HCT116 (cell line): Measurements from ENCODE around the gene TTC27. TPM values are rescaled to one million over a fixed set of nuclear protein-coding genes. Genes with fewer than 3 reads are reported as not detected.

Experiments used
- ATF3 ChIP-seq: IDR thresholded peaks from 2 replicates; pipeline ENCODE4 v1.6.1; 2012
- CBX3 ChIP-seq: IDR thresholded peaks from 2 replicates; pipeline ENCODE4 v1.6.1; 2012; ENCODE audit warnings: low read depth
- EGR1 ChIP-seq: IDR thresholded peaks from 2 replicates; pipeline ENCODE4 v1.6.1; 2012; ENCODE audit warnings: low read depth
- JUND ChIP-seq: IDR thresholded peaks from 2 replicates; pipeline ENCODE4 v1.6.1; 2012
- MAX ChIP-seq: IDR thresholded peaks from 2 replicates; pipeline ENCODE4 v1.6.1; 2012
- POLR2A ChIP-seq: IDR thresholded peaks from 2 replicates; pipeline ENCODE4 v1.7.0; 2011; ENCODE audit warnings: borderline replicate concordance; ENCODE audit not compliant: insufficient read depth, insufficient read length; ENCODE audit errors: extremely low read depth
- TCF7L2 ChIP-seq: IDR thresholded peaks from 2 replicates; pipeline ENCODE4 v1.7.0; 2011; ENCODE audit warnings: borderline replicate concordance, inconsistent platforms; ENCODE audit not compliant: insufficient read depth, insufficient read length; ENCODE audit errors: extremely low read depth
- YY1 ChIP-seq: IDR thresholded peaks from 2 replicates; pipeline ENCODE4 v1.6.1; 2011; ENCODE audit warnings: low read length, low read depth, moderate library complexity, mild to moderate bottlenecking; ENCODE audit not compliant: insufficient replicate concordance; ENCODE audit errors: extremely low read depth
- ZBTB33 ChIP-seq: IDR thresholded peaks from 2 replicates; pipeline ENCODE4 v1.6.1; 2011; ENCODE audit warnings: mild to moderate bottlenecking, low read length, moderate library complexity; ENCODE audit not compliant: insufficient replicate concordance; ENCODE audit errors: extremely low read depth
- ZNF274 ChIP-seq: fragments of 200-500 bp; sonication (Bioruptor generic); IDR thresholded peaks from 2 replicates; pipeline ENCODE4 v1.6.1; 2014; ENCODE audit warnings: mild to moderate bottlenecking, low read depth, low read length, inconsistent platforms
- total RNA-seq: library from RNA; stranded (reverse); gene quantifications from one replicate; pipeline ENCODE4 v1.2.1, GENCODE V29; 2021; ENCODE audit not compliant: unreplicated experiment
- TF ChIP-seq, protein P1 (sequence below), 3 experiments: fragments of 200-600 bp in 1 of 3; sonication (generic) in 1 of 3; IDR thresholded peaks in 2 of 3; conservative IDR thresholded peaks in 1 of 3; 2 replicates each; pipeline ENCODE4 v1.5.1; 2012 to 2017; ENCODE audit warnings: low read depth in 2 of 3, low read length in 2 of 3, antibody characterized with exemption in 1 of 3, borderline replicate concordance in 1 of 3, control low read depth in 1 of 3, mild to moderate bottlenecking in 1 of 3, mixed read lengths in 1 of 3, mixed run types in 1 of 3, moderate library complexity in 1 of 3; ENCODE audit not compliant: insufficient read depth in 1 of 3

TTC27 gene
- total RNA-seq, 1 experiment from 2014 or later, result 24.4 TPM

DNA sequence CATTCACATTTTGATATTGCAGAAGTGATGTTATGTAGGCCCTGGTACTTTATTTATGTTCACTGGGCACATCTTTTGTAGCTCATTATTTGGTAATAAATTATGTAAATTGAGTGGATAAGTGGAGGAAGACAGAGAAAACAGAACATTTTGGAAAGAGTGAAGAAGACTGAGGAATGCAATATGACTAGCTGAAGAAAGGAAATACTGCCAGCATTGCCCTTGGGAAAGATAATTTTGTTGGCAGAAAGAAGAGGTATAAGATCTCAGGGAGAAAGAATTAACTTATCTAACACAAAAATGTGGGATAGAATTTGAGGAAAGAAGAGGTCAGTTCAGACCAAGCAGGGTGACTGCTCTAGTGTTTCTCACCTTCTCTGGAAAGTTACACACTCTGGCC lies 118.8 kb downstream of the TTC27 start (continued):
- no peak for TF ChIP-seq ZBTB33
- no peak for TF ChIP-seq MAX
- no peak for TF ChIP-seq EGR1
- no peak for TF ChIP-seq ZNF274
- no peak for TF ChIP-seq ATF3
- no peak for TF ChIP-seq YY1
- TF ChIP-seq POLR2A, result no peak
- no peak for TF ChIP-seq CBX3
- TF ChIP-seq TCF7L2, result no peak
- TF ChIP-seq, protein P1, sequence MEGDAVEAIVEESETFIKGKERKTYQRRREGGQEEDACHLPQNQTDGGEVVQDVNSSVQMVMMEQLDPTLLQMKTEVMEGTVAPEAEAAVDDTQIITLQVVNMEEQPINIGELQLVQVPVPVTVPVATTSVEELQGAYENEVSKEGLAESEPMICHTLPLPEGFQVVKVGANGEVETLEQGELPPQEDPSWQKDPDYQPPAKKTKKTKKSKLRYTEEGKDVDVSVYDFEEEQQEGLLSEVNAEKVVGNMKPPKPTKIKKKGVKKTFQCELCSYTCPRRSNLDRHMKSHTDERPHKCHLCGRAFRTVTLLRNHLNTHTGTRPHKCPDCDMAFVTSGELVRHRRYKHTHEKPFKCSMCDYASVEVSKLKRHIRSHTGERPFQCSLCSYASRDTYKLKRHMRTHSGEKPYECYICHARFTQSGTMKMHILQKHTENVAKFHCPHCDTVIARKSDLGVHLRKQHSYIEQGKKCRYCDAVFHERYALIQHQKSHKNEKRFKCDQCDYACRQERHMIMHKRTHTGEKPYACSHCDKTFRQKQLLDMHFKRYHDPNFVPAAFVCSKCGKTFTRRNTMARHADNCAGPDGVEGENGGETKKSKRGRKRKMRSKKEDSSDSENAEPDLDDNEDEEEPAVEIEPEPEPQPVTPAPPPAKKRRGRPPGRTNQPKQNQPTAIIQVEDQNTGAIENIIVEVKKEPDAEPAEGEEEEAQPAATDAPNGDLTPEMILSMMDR (IDR thresholded peaks at IDR 0.05 in 2 of 3, conservative IDR thresholded peaks at IDR 0.05 in 1 of 3; ENCODE audit: borderline replicate concordance in 1 of 3, insufficient read depth in 1 of 3, low read depth in 2 of 3, low read length in 2 of 3), result no peak
- no peak for TF ChIP-seq JUND
